Mammary epithelial cell (primary cell): ENCODE results near the gene TOM1.

Experiments
- CTCF ChIP-seq, 2 donors: IDR thresholded peaks in 1 of 2; conservative IDR thresholded peaks in 1 of 2; 2 replicates each; pipeline ENCODE4 v1.5.1; 2011 to 2012; ENCODE audit warnings: inconsistent platforms in 2 of 2, low read length in 2 of 2, mild to moderate bottlenecking in 2 of 2, control low read depth in 1 of 2, low read depth in 1 of 2; ENCODE audit not compliant: insufficient read depth in 1 of 2; ENCODE audit errors: extremely low read depth in 1 of 2
- EZH2 ChIP-seq: IDR thresholded peaks from 2 replicates; pipeline ENCODE4 v1.6.1; 2012; ENCODE audit warnings: low read length, inconsistent platforms, borderline replicate concordance

- TF ChIP-seq CTCF (conservative IDR thresholded peaks at IDR 0.05 in 1 of 2, IDR thresholded peaks at IDR 0.05 in 1 of 2; ENCODE audit: extremely low read depth in 1 of 2, insufficient read depth in 1 of 2, low read depth in 1 of 2, low read length in 2 of 2) (no peak), EZH2 (no peak)
Measured at GRCh38 chr22:35322126-35322525, 22.4 kb downstream of the TOM1 start.
